Stimulated activated effector memory CD8-positive, alpha-beta T cell treated with anti-CD3 and anti-CD28 coated beads, Interleukin-12 subunit alpha, Interleukin-12 subunit beta, amount 100 ng/mL, for 72 hours (primary cell): ENCODE results near the gene SEMA4D.
"Not testable (repeated sequence)": the region's sequence is repeated elsewhere in the genome, so short reads cannot be mapped to it uniquely, and the experiment has no call there.

ENCODE experiments used
- ATAC-seq: fragments of 150-1000 bp; cut with Tn5 transposase; 2 replicates; pipeline ENCODE4 v1.10.0; 2021
- DNase-seq, 2 donors: peaks; one replicate each; pipeline ENCODE4 v3.0.0; 2021 to 2022; ENCODE audit warnings: low spot score in 2 of 2
- H3K27ac Mint-ChIP-seq: one replicate; pipeline ENCODE4 v1.8.0; 2022; ENCODE audit warnings: mild to moderate bottlenecking, mixed read lengths
- H3K36me3 Mint-ChIP-seq: one replicate; pipeline ENCODE4 v1.8.0; 2022; ENCODE audit warnings: mild to moderate bottlenecking, mixed read lengths
- H3K4me1 Mint-ChIP-seq: one replicate; pipeline ENCODE4 v1.8.0; 2022; ENCODE audit warnings: mixed read lengths
- H3K4me3 Mint-ChIP-seq: one replicate; pipeline ENCODE4 v1.8.0; 2022; ENCODE audit warnings: mild to moderate bottlenecking, mixed read lengths
- H3K9me3 Mint-ChIP-seq: one replicate; pipeline ENCODE4 v1.8.0; 2022; ENCODE audit warnings: mixed read lengths

SEMA4D gene

DNA sequence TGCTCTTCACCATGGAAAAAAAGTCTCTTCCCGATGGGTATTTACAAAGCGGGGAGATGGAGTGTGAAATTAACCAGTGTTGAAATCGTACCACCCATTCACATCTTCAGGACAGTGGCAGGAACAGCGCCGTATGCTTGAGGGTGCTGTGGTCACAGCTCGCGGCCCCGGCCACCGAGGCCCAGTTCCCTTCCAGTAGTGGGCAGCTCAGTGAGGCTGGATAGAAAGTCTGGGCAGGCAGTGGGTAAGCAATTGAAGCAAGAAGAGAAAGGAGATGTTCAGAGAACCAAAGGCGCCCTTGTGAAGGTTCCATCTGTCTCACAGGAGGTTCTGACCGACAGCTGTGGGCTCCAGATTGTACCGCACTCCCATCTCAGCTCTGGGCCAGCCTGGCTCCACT is 120.5 kb downstream of the SEMA4D start:
- peaks cover 70% of the 10 kb centered on the region for H3K4me1 Mint-ChIP-seq
- H3K4me3 Mint-ChIP-seq: no peak overlapping the region
- H3K9me3 Mint-ChIP-seq: no peaks in the 10 kb centered on the region
- H3K36me3 Mint-ChIP-seq: peaks cover 93% of the 10 kb centered on the region
- DNase-seq: no peak
- peak overlapping the region; percentile 90 for H3K27ac Mint-ChIP-seq
- no peak for ATAC-seq

GRCh38 chr9:89376741-89377351 is 121.1 kb downstream of the SEMA4D start:
- Mint-ChIP-seq H3K9me3 (no peaks in the 10 kb centered on the region), H3K36me3 (peaks cover 92% of the 10 kb centered on the region), H3K4me1 (peaks cover 68% of the 10 kb centered on the region), H3K27ac (peak overlapping the region; percentile 90), H3K4me3 (no peak overlapping the region)
- no peak for DNase-seq
- ATAC-seq: no peak

GRCh38 chr9:89376286-89376685 is 121.6 kb downstream of the SEMA4D start:
- H3K36me3 Mint-ChIP-seq: peaks cover 87% of the 10 kb centered on the region
- peaks cover 62% of the 10 kb centered on the region for H3K4me1 Mint-ChIP-seq

DNA sequence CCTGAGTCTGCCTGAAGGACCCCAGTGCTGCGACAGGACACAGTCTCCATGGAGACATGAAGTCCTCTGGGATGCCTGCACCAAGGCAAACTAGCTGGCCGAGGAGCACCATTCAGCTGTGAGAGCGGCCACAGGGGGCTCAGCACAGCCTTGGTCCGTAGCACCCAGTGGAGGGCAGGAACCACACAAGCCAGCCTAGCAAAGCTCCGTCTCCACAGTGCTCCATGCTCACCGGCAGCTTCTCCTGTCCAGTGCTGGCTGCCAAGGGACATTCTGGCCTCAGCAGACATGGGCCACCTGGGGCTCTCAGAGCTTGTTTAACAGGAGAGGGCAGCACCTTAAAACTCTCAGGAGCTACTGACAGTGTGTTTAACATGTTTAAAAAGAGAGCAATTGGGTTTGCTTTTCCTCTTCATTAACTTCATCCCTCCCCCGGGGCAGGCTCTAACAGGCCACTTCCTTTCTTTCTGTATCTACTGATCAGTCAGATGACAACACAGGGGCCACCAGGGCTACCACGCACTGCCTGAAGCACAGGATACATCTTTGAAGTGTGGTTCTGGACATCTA is 122.6 kb downstream of the SEMA4D start:
- DNase-seq: no peak

More at GRCh38 chr9:89376286-89376685, 121.6 kb downstream of the SEMA4D start:
- no peak overlapping the region for H3K4me3 Mint-ChIP-seq
- no peaks in the 10 kb centered on the region for H3K9me3 Mint-ChIP-seq
- DNase-seq (no peak), ATAC-seq (no peak)
- H3K27ac Mint-ChIP-seq: peak overlapping the region; percentile 90

GRCh38 chr9:89374176-89374575 is 123.7 kb downstream of the SEMA4D start:
- Mint-ChIP-seq H3K36me3 (peaks cover 65% of the 10 kb centered on the region), H3K4me1 (peaks cover 58% of the 10 kb centered on the region), H3K4me3 (no peak overlapping the region), H3K9me3 (no peaks in the 10 kb centered on the region), H3K27ac (peak overlapping the region; percentile 90)
- DNase-seq (no peak), ATAC-seq (no peak)

More for the DNA sequence above, 122.6 kb downstream of the SEMA4D start:
- peaks cover 59% of the 10 kb centered on the region for H3K4me1 Mint-ChIP-seq
- no peak overlapping the region for H3K4me3 Mint-ChIP-seq
- peak; percentile 51 for ATAC-seq
- H3K27ac Mint-ChIP-seq: peak overlapping the region; percentile 90
- H3K36me3 Mint-ChIP-seq: peaks cover 76% of the 10 kb centered on the region
- no peaks in the 10 kb centered on the region for H3K9me3 Mint-ChIP-seq

GRCh38 chr9:89372979-89373378 is 124.9 kb downstream of the SEMA4D start:
- ATAC-seq: peak; percentile 35

GRCh38 chr9:89372230-89372816 is 125.6 kb downstream of the SEMA4D start:
- H3K9me3 Mint-ChIP-seq: no peaks in the 10 kb centered on the region
- DNase-seq: peak in 1 of 2 donors; percentile 61
- H3K36me3 Mint-ChIP-seq: peaks cover 59% of the 10 kb centered on the region
- peak; percentile 76 for ATAC-seq
- peak overlapping the region; percentile 90 for H3K27ac Mint-ChIP-seq
- no peak overlapping the region for H3K4me3 Mint-ChIP-seq
- peaks cover 63% of the 10 kb centered on the region for H3K4me1 Mint-ChIP-seq

More at GRCh38 chr9:89372979-89373378, 124.9 kb downstream of the SEMA4D start:
- DNase-seq: no peak
- Mint-ChIP-seq H3K4me1 (peaks cover 62% of the 10 kb centered on the region), H3K36me3 (peaks cover 62% of the 10 kb centered on the region), H3K27ac (peak overlapping the region; percentile 90), H3K4me3 (no peak overlapping the region), H3K9me3 (no peaks in the 10 kb centered on the region)

DNA sequence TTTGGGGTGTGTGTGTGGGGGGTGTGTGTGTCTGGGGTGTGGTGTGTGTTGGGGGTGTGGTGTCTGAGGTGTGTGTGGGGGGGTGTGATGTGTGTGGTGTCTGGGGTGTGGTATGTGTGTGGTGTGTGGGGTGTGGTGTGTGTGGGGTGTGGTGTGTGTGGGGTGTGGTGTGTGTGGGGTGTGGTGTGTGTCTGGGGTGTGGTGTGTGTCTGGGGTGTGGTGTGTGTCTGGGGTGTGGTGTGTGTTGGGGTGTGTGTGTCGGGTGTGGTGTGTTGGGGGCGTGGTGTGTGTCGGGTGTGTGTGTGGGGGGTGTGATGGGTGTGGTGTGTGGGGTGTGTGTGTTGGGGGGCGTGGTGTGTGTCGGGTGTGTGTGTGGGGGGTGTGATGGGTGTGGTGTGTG is 126.1 kb downstream of the SEMA4D start:
- Mint-ChIP-seq H3K36me3 (peaks cover 54% of the 10 kb centered on the region), H3K4me1 (peaks cover 58% of the 10 kb centered on the region), H3K27ac (peak overlapping the region; percentile 90)
- DNase-seq, ATAC-seq, H3K4me3 Mint-ChIP-seq, H3K9me3 Mint-ChIP-seq: not testable (repeated sequence)

- H3K4me3 Mint-ChIP-seq: no peak overlapping the region
- no peaks in the 10 kb centered on the region for H3K9me3 Mint-ChIP-seq
- H3K27ac Mint-ChIP-seq: no peak overlapping the region
- ATAC-seq (no peak), DNase-seq (no peak)
- H3K4me1 Mint-ChIP-seq: peaks cover 52% of the 10 kb centered on the region
- H3K36me3 Mint-ChIP-seq: peaks cover 42% of the 10 kb centered on the region
These were observed 127.3 kb downstream of the SEMA4D start for GRCh38 chr9:89370593-89370992.

- DNase-seq (no peak), ATAC-seq (no peak)
- peaks cover 31% of the 10 kb centered on the region for H3K36me3 Mint-ChIP-seq
- no peak overlapping the region for H3K27ac Mint-ChIP-seq
- H3K9me3 Mint-ChIP-seq: no peaks in the 10 kb centered on the region
- H3K4me3 Mint-ChIP-seq: no peak overlapping the region
- H3K4me1 Mint-ChIP-seq: peaks cover 41% of the 10 kb centered on the region
These were observed 128.9 kb downstream of the SEMA4D start for GRCh38 chr9:89368978-89369377.

- Mint-ChIP-seq H3K4me3 (no peak overlapping the region), H3K27ac (no peak overlapping the region), H3K9me3 (no peaks in the 10 kb centered on the region), H3K36me3 (peaks cover 28% of the 10 kb centered on the region), H3K4me1 (peaks cover 36% of the 10 kb centered on the region)
- ATAC-seq: no peak
- no peak for DNase-seq
These were observed 129.4 kb downstream of the SEMA4D start for GRCh38 chr9:89368550-89368949.

GRCh38 chr9:89367726-89368437 is 130.0 kb downstream of the SEMA4D start:
- H3K9me3 Mint-ChIP-seq: no peaks in the 10 kb centered on the region
- no peak for DNase-seq
- no peak for ATAC-seq
- no peak overlapping the region for H3K4me3 Mint-ChIP-seq
- H3K27ac Mint-ChIP-seq: no peak overlapping the region
- peaks cover 27% of the 10 kb centered on the region for H3K36me3 Mint-ChIP-seq
- peaks cover 30% of the 10 kb centered on the region for H3K4me1 Mint-ChIP-seq

- Mint-ChIP-seq H3K4me1 (peaks cover 24% of the 10 kb centered on the region), H3K36me3 (peaks cover 23% of the 10 kb centered on the region), H3K4me3 (no peak overlapping the region), H3K27ac (peak overlapping the region; percentile 29), H3K9me3 (no peaks in the 10 kb centered on the region)
- ATAC-seq (no peak), DNase-seq (no peak)
These were observed 130.6 kb downstream of the SEMA4D start for GRCh38 chr9:89367281-89367680.

- Mint-ChIP-seq H3K4me3 (no peak overlapping the region), H3K9me3 (no peaks in the 10 kb centered on the region), H3K36me3 (peaks cover 25% of the 10 kb centered on the region), H3K27ac (peak overlapping the region; percentile 29), H3K4me1 (peaks cover 22% of the 10 kb centered on the region)
- DNase-seq (no peak), ATAC-seq (peak; percentile 63)
These were observed 131.2 kb downstream of the SEMA4D start for GRCh38 chr9:89366711-89367110.

DNA sequence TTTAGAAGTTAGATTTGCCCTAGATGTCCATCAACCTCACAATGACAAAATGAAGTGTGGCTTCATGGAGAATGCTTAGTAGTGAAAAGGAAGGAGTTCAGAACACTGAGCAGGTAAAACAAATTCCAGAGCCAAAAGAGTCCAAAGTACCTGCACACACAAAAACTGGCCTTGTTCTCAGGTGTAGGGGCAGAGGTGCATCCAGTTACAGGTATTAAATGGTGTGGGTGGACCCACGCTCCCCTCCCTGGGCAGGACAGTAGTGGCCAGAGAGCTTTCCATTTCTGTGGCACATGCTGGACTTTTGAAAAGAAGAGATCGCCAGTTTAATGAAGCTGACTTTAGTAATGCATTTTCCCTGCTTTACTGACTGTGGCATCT is 132.4 kb downstream of the SEMA4D start:
- Mint-ChIP-seq H3K4me3 (no peak overlapping the region), H3K4me1 (peaks cover 22% of the 10 kb centered on the region), H3K27ac (peak overlapping the region; percentile 61), H3K36me3 (peaks cover 37% of the 10 kb centered on the region), H3K9me3 (no peaks in the 10 kb centered on the region)
- DNase-seq (no peak), ATAC-seq (no peak)
